Measurements from ENCODE around the gene PMPCB.
"Not testable (repeated sequence)": the region's sequence is repeated elsewhere in the genome, so short reads cannot be mapped to it uniquely, and the experiment has no call there.

Gene PMPCB

DNA sequence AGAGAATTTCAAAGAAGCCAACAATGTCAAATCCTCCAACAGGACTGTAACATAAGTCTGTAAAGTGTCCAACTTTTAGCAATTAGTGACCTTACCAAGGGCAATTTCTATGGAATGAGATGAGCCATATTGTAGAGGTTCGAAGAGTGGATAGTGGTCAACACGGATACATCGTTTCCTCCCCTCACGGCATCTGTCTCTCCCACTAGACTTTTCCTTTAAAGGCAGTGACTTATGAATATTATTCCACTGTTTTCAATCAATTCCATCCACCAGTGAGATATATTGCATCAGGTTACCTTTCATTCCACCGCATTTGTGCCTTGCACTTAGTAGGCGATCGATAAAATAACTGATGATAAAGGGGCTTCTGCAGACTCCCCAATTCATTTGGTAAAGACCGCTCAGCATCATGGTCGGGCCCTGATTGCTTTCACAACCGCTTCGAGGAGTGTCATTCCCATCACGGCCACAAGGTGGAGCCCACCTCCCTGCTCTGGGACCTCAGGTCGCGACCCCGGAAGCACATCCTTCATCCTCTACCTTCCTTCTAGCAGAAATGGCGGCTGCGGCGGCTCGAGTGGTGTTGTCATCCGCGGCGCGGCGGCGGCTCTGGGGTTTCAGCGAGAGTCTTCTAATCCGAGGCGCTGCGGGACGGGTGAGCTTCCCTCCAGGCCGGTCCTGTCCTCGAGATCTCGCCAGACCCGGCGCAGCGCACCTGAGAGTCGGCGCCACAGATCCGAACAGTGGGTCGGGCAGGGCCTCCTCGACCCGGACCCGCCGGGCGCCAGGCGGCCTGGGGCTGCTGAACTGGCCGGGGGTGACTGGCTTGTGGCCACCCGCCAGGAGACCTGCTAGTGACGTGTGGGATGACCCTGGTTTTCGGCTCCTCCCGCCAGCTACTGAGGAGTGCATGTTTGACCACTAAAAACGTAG is at the start of gene PMPCB:
Gene PMPCB, plus strand, starts transcription at position 535 of the 936 bp plus-strand sequence. Its CDS starts 25 bp downstream, at position 560.
- peak; percentile 97 for DNase-seq

- not testable (repeated sequence) for DNase-seq
Observed at GRCh38 chr7:103253699-103254506, 43.3 kb upstream of the PMPCB start.

- not testable (repeated sequence) for DNase-seq
Observed at GRCh38 chr7:103264054-103264453, 33.2 kb upstream of the PMPCB start.

DNA sequence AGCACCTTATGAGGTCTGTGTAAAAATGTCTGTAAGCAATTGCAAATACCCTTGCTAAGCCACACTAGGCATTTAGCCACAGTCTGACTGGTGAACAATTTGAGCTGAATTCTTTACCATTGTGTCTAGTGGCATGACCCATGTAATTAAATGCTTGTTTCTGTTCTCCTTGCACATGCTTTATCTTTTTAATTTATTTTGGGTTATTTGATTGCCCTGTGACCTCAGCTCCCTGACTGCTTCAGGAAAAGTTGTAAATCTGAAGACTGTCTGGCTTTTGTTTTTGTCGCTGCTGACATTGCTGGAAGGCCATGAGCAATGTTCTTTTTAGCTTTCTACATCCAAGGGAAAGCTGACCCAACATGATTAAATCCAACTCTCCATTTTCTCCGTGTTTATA is 31.0 kb upstream of the PMPCB start:
- DNase-seq = not testable (repeated sequence)

GRCh38 chr7:103273374-103273773 is 23.9 kb upstream of the PMPCB start:
- DNase-seq = not testable (repeated sequence)

- not testable (repeated sequence) for DNase-seq
Observed at GRCh38 chr7:103274867-103275266, 22.4 kb upstream of the PMPCB start.

DNA sequence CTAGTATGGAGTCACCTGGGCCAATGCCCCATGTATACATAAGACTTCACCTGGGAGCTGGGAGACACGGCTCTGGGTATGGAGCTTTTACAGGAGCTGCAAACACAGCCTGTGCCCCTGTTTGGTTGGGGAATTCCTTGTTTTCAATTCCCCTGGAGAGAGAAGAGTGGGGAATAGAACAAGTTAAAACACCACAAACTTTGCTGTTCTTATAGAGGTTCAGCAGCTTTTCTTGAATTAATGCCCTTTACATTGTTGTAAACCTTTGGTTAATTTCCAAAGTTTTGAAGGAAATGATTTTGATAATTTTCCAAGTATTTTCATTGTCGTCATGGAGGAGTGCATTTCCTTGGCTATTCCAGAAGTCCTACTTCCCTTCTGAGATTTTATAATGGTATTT is 19.0 kb upstream of the PMPCB start:
- DNase-seq = not testable (repeated sequence)

GRCh38 chr7:103279636-103279962 is 17.6 kb upstream of the PMPCB start:
- peak; percentile 29 for DNase-seq

- peak; percentile 88 for DNase-seq
Observed at GRCh38 chr7:103279963-103280802, 17.1 kb upstream of the PMPCB start.

DNA sequence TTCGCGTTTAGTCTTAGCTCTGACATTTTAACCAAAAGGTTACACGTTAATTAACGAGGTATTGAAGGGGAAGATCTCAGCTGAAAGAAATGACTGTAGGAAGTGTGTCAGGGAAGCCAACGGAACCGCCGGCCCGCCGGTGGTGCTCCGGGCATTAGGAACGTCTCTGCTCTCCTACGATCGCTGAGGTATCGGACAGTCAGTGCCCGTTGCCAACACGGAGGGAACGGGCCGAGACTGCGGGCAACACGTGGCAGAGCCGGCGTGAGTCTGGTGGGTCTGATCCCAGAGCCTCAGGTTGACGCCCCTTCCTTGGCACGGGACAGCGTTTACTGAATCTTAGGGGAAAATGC is 16.5 kb upstream of the PMPCB start:
- not testable (repeated sequence) for DNase-seq

- not testable (repeated sequence) for DNase-seq
Observed at GRCh38 chr7:103282802-103283427, 14.3 kb upstream of the PMPCB start.

DNA sequence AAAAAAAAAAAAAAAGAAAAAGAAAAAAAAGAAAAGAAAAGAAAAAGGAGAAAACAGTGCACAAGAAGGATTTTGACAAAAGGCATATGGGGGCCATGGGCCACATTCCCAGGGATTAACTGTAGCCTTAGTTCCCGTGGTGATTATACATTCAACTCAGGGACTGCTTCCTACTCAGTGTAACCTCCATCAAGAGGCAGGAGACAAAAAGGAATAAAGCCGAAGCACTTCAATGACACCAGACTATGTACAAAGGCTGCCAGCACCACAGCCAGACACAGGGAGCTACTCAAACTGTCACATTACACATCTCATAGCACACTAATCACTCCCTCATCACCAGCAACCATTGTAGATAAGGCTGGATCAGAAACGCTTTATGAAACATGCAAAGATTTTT is 5.1 kb upstream of the PMPCB start:
- DNase-seq = no peak

GRCh38 chr7:103293526-103293925 is 3.7 kb upstream of the PMPCB start:
- DNase-seq = no peak

- no peak for DNase-seq
Observed at GRCh38 chr7:103297837-103298179, 573 bp downstream of the PMPCB start.

DNA sequence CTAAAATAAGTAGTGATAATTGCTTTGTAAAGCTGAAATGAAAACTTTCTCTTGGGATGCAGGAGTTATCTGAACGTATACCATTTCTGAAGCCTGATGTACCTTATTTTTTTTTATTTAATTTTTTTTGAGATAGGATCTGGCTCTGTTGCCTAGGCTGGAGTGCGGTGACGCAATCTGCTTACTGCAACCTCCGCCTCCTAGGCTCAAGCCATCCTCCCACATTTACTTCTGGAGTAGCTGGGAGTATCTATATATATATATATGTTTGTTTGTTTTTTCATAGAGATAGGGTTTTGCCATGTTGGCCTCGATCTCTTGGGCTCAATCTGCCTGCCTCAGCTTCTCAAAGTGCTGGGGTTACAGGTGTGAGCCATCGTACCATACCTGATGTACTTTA is 2.4 kb downstream of the PMPCB start:
- DNase-seq = no peak

DNA sequence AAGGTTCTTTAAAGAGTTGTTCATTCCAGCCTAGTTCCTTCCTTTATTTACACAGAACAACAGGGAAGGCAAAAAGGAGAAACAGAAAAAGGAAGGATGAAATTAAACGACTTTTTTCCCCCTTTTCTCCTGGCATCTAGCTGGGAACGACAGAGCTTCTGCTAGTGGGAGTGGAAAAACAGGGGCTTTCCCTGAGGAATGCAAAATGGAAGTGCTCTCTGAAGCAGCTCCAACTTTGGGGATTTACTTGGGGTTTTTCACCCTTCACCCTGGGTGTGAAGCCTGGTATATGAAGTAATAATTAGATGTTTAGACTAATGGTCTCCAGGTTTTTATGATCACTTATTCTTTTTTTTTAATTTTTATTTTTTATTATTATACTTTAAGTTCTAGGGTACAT is 4.2 kb downstream of the PMPCB start:
- no peak for DNase-seq

DNA sequence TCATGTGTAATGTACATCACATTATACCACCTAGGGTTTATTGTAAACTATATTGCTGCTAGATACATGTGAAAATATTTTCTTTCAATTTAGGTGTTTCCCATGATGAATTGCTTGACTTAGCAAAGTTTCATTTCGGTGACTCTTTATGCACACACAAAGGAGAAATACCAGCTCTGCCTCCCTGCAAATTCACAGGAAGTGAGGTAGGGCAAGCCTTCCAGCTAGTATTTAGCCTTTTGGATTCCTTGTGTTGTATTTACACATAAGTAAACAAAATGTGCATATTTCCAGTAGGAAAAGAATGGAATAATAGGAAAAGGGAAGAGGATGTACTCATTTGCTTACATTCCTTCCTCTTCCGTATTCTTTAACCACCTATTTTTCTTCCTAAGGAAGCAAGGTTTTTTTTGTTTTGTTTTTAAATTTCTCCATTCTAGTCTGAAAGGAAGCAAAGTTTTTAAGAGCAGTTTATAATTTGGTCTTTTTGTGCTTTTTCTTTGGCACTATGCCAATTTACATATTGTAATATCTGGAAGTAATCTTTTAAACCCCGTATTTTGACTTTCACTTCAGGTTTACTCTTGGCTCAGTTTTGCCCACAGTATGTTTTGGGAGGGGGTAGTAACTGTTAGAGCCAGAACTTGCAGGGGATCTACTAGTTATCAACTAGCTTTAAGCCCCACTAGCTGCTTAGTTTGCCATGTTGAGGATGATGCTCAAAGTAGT is 10.4 kb downstream of the PMPCB start:
- no peak for DNase-seq

DNA sequence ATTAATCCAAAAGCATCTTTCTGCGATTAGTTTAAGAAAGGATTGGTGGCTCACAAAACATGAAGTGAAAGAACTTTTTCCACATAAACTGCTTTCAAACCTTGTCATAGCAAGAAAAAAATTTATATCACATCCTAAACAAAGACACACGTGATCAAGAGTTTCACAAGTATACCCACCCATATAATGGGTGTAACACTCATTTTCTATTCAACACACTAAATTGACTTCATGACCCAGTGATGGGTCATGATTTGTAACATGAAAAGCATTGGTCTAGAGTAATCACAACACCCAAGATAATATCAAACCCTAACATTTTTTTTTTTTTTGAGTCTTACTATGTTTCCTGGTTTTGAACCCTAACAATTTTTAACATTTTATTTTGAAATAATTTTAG is 17.6 kb downstream of the PMPCB start:
- DNase-seq = no peak

DNA sequence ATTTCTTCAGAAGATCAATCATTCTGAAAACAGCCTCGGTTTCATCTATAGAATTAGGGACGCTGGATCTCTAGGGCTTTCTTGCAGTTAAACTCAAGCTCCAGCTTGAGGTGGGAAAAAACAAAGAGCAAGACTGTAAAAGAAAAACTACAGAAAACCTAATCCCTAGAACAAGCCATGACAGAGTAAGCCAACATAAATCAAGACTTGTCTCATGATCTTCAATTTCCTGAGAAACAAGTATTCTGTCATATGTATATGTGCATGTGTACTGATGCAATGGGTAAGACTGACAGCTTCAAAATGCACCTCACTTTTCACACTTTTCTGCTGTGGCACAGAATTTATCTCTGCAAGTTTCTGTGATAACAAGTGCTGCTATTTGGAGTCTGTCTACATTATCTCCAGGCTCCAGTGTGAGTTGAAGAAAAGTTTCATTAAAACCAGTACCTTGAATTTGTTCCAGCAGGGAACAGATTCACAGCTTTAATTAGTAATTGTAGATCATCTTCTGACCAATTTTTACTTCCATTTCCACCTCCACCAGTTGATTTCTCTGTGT is 19.2 kb downstream of the PMPCB start:
- no peak for DNase-seq

- DNase-seq = no peak
Observed at GRCh38 chr7:103317009-103317408, 19.8 kb downstream of the PMPCB start.

DNA sequence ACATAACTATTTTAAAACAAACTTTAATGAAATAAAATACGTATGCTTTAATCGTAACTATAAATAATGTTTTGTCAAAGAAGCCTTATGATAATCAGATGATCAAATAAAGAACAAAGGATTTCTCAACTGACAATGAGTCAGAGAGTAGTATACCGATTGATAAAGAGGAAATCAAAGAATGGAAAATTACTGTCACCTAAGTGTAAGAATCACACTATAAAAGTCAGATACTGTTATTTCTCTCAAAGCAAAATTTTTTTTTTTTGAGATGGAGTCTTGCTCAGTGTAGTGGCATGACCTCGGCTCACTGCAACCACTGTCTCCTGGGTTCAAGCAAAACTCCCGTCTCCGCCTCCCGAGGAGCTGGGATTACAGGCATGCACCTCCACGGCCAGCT is 28.5 kb downstream of the PMPCB start:
- DNase-seq = no peak

DNA sequence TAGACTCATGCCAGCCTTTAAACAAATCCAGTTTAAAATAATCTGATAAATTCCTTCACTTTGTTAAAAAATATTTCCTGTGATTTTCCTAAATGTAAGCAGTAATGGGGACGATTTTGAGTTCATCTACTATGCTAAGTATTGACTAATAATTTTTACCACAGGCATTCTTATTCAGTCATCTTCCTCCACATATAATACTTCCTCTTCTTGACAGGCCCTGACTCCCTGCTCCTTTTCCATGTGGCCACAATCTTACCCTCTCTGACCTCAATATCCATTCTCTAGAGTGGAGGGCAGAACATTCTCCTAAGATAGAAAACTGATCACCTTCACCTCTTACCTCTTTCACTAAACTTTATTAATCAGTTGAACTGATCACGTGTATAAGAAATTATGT is 39.5 kb downstream of the PMPCB start:
- no peak for DNase-seq

Measured in activated CD4-positive, alpha-beta T cell treated with anti-CD3 and anti-CD28 coated beads, Interleukin-2, Interleukin-6, amounts not matched to agents 100 ng/mL and 50 ng/mL, durations not matched to agents 16 hours and 8 hours (primary cell).